GM23338 (cell line): ENCODE measurements around the gene ADAMTS4. TPM values are rescaled to one million over a fixed set of nuclear protein-coding genes. Genes with fewer than 3 reads are reported as not detected.

ENCODE experiments used
- ATAC-seq: fragments of 200-7000 bp; cut with Tn5 transposase; 3 replicates; pipeline ENCODE4 v1.9.1; 2020
- DNase-seq: peaks from one replicate; pipeline ENCODE4 v3.0.0-alpha.2; 2015; ENCODE audit warnings: low spot score
- H2AFZ ChIP-seq: fragments of 200-600 bp; sonication (generic); 2 replicates; pipeline ENCODE4 v1.8.0; 2016; ENCODE audit warnings: antibody characterized with exemption, mild to moderate bottlenecking, moderate library complexity
- H3F3A ChIP-seq: fragments of 200-600 bp; sonication (generic); replicated peaks from 2 replicates; pipeline ENCODE4 v1.8.0; 2017; ENCODE audit warnings: antibody characterized with exemption, mixed run types, low read depth
- H3K27ac ChIP-seq: fragments of 200-600 bp; sonication (generic); 2 replicates; pipeline ENCODE4 v1.6.1; 2016; ENCODE audit warnings: low read depth
- H3K27me3 ChIP-seq: fragments of 200-600 bp; sonication (generic); 2 replicates; pipeline ENCODE4 v1.8.0; 2016; ENCODE audit warnings: mild to moderate bottlenecking, mixed run types, moderate library complexity; ENCODE audit not compliant: insufficient read depth
- H3K36me3 ChIP-seq: fragments of 200-600 bp; sonication (generic); 2 replicates; pipeline ENCODE4 v1.8.0; 2016; ENCODE audit warnings: mild to moderate bottlenecking; ENCODE audit not compliant: insufficient read depth
- H3K4me1 ChIP-seq: fragments of 200-600 bp; sonication (generic); 2 replicates; pipeline ENCODE4 v1.8.0; 2016; ENCODE audit warnings: mild to moderate bottlenecking, moderate library complexity; ENCODE audit not compliant: insufficient read depth
- H3K4me2 ChIP-seq: fragments of 200-600 bp; sonication (generic); 2 replicates; pipeline ENCODE4 v1.7.1; 2017; ENCODE audit warnings: mixed run types
- H3K4me3 ChIP-seq: fragments of 200-600 bp; sonication (generic); 2 replicates; pipeline ENCODE4 v1.6.1; 2016; ENCODE audit warnings: mixed run types
- H3K79me2 ChIP-seq: fragments of 200-600 bp; sonication (generic); replicated peaks from 2 replicates; pipeline ENCODE4 v1.8.0; 2017; ENCODE audit warnings: mild to moderate bottlenecking; ENCODE audit not compliant: insufficient read depth
- H3K9me2 ChIP-seq: fragments of 200-600 bp; sonication (generic); 2 replicates; pipeline ENCODE4 v1.8.0; 2017; ENCODE audit not compliant: insufficient read depth
- H4K20me1 ChIP-seq: fragments of 200-600 bp; sonication (generic); replicated peaks from 2 replicates; pipeline ENCODE4 v1.8.0; 2017; ENCODE audit warnings: mild to moderate bottlenecking; ENCODE audit not compliant: insufficient read depth
- H3K27ac Mint-ChIP-seq: 2 replicates; pipeline ENCODE4 v1.8.0; 2020; ENCODE audit warnings: inconsistent platforms, mild to moderate bottlenecking, moderate library complexity, mixed read lengths
- H3K27me3 Mint-ChIP-seq: 3 replicates; pipeline ENCODE4 v1.8.0; 2022; ENCODE audit warnings: low read depth, mild to moderate bottlenecking, moderate library complexity, mixed read lengths, inconsistent platforms; ENCODE audit not compliant: insufficient read depth, poor library complexity
- H3K36me3 Mint-ChIP-seq: 3 replicates; pipeline ENCODE4 v1.8.0; 2021; ENCODE audit warnings: low read depth, mild to moderate bottlenecking, inconsistent platforms, moderate library complexity, mixed read lengths
- H3K4me1 Mint-ChIP-seq: 3 replicates; pipeline ENCODE4 v1.8.0; 2020; ENCODE audit warnings: mild to moderate bottlenecking, inconsistent platforms, mixed read lengths
- H3K4me3 Mint-ChIP-seq: 3 replicates; pipeline ENCODE4 v1.8.0; 2021; ENCODE audit warnings: moderate library complexity, mild to moderate bottlenecking, inconsistent platforms, mixed read lengths
- H3K9me3 Mint-ChIP-seq: 3 replicates; pipeline ENCODE4 v1.8.0; 2020; ENCODE audit warnings: moderate library complexity, mild to moderate bottlenecking, inconsistent platforms, mixed read lengths
- CREB1 ChIP-seq: fragments of 250-450 bp; sonication (Bioruptor Pico); IDR thresholded peaks from 2 replicates; pipeline ENCODE4 v1.5.0; 2020; ENCODE audit warnings: low read depth, mild to moderate bottlenecking, moderate library complexity
- EZH2 ChIP-seq: fragments of 200-600 bp; sonication (generic); IDR thresholded peaks from one replicate; pipeline ENCODE4 v1.8.0; 2017; ENCODE audit warnings: antibody characterized with exemption, mild to moderate bottlenecking, low read depth; ENCODE audit not compliant: unreplicated experiment
- EZH2phosphoT487 ChIP-seq: fragments of 200-600 bp; sonication (generic); IDR thresholded peaks from one replicate; pipeline ENCODE4 v1.8.1; 2018; ENCODE audit warnings: antibody characterized with exemption; ENCODE audit not compliant: unreplicated experiment
- JUNB ChIP-seq: IDR thresholded peaks from one replicate; pipeline ENCODE4 v1.6.1; 2016; ENCODE audit warnings: antibody characterized with exemption; ENCODE audit not compliant: unreplicated experiment
- NANOG ChIP-seq: IDR thresholded peaks from 2 replicates; pipeline ENCODE4 v1.6.1; 2016; ENCODE audit warnings: antibody characterized with exemption, borderline replicate concordance
- POLR2AphosphoS5 ChIP-seq: IDR thresholded peaks from 2 replicates; pipeline ENCODE4 v1.6.1; 2016; ENCODE audit warnings: antibody characterized with exemption, low read depth
- STAT1 ChIP-seq: IDR thresholded peaks from one replicate; pipeline ENCODE4 v1.6.1; 2016; ENCODE audit warnings: antibody characterized with exemption; ENCODE audit not compliant: unreplicated experiment
- ZNF114 ChIP-seq: fragments of 250-450 bp; sonication (Bioruptor Pico); IDR thresholded peaks from 2 replicates; pipeline ENCODE4 v1.5.0; 2020; ENCODE audit warnings: mild to moderate bottlenecking, moderate library complexity
- ZNF331 ChIP-seq: fragments of 250-450 bp; sonication (Bioruptor Pico); IDR thresholded peaks from 2 replicates; pipeline ENCODE4 v1.5.0; 2020; ENCODE audit warnings: low read depth, mild to moderate bottlenecking, moderate library complexity
- polyA plus RNA-seq: library from polyadenylated mRNA; unstranded; fragments of >200 nt; fragmentation: Nextera tagmentation; extraction: Ambion mirVana; gene quantifications from 2 replicates; pipeline ENCODE4 v1.2.1, GENCODE V29; 2016
- total RNA-seq: library from RNA; depleted of rRNA; stranded (reverse); fragments of >200 nt; shearing (Covaris generic); gene quantifications from 2 replicates; pipeline ENCODE4 v1.2.3, GENCODE V29; 2014
- TF ChIP-seq, protein P1 (sequence below): IDR thresholded peaks from 2 replicates; pipeline ENCODE4 v1.6.1; 2016; ENCODE audit warnings: antibody characterized with exemption
- TF ChIP-seq, protein P2 (sequence below), 2 experiments: fragments of 200-600 bp in 1 of 2; sonication (generic) in 1 of 2; conservative IDR thresholded peaks; 2 replicates each; pipeline versions ENCODE4 v1.5.1 to v1.6.1; 2016 to 2017; ENCODE audit warnings: antibody characterized with exemption in 2 of 2, low read depth in 2 of 2, mild to moderate bottlenecking in 2 of 2, moderate library complexity in 1 of 2
- TF ChIP-seq, protein P3 (sequence below): fragments of 250-450 bp; sonication (Bioruptor Pico); IDR thresholded peaks from 2 replicates; pipeline ENCODE4 v1.5.0; 2020; ENCODE audit warnings: mild to moderate bottlenecking, moderate library complexity
- TF ChIP-seq, protein P4 (sequence below): IDR thresholded peaks from one replicate; pipeline ENCODE4 v1.6.1; 2018; ENCODE audit warnings: antibody characterized with exemption; ENCODE audit not compliant: unreplicated experiment

The ADAMTS4 gene
- total and polyA plus RNA-seq, 2 experiments from 2014 or later, result 1.3 to 5.2 TPM

DNA sequence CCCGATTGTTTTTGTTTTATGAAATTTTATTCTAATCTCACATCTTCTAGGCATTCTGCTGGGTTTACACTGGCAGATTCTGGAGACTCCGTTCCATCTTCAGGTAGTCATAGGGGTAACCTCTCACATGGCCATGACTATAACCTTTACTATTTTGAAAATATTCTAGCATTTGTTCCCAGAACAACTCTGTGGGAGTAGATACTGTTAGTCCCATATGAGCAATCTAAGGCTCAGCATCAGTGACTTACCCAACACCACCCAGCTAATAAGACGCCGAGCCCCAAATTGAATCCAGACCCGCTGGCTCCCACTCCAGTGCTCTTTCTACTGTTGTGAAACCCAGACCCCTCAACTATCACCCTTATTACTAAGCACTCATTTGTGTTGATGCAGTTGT, 9.8 kb downstream of the ADAMTS4 start:
- DNase-seq (no peak), ATAC-seq (no peak)
- no peaks in the 10 kb centered on the region for H3K79me2 ChIP-seq
- no peak overlapping the region for H3K27ac Mint-ChIP-seq
- H3K27ac ChIP-seq, result no peak overlapping the region
- H4K20me1 ChIP-seq, result no peaks in the 10 kb centered on the region
- 0 out of 2 replicates have a peak, but pooled peaks cover 3% of the 10 kb centered on the region for H3F3A ChIP-seq
- H3K4me3 Mint-ChIP-seq, result no peak overlapping the region
- no peak overlapping the region for H3K4me3 ChIP-seq
- H3K9me3 Mint-ChIP-seq, result no peaks in the 10 kb centered on the region
- H3K36me3 ChIP-seq, result no peaks in the 10 kb centered on the region
- peaks cover 2% of the 10 kb centered on the region; the same call in 1 of the 2 replicates for H3K4me1 ChIP-seq
- H3K36me3 Mint-ChIP-seq, result peaks cover 11% of the 10 kb centered on the region; the same call in 2 of the 3 replicates
- H3K4me2 ChIP-seq, result no peak overlapping the region
- H2AFZ ChIP-seq, result no peak overlapping the region
- H3K9me2 ChIP-seq, result no peaks in the 10 kb centered on the region
- peaks cover 5% of the 10 kb centered on the region for H3K27me3 Mint-ChIP-seq
- TF ChIP-seq, protein P1, sequence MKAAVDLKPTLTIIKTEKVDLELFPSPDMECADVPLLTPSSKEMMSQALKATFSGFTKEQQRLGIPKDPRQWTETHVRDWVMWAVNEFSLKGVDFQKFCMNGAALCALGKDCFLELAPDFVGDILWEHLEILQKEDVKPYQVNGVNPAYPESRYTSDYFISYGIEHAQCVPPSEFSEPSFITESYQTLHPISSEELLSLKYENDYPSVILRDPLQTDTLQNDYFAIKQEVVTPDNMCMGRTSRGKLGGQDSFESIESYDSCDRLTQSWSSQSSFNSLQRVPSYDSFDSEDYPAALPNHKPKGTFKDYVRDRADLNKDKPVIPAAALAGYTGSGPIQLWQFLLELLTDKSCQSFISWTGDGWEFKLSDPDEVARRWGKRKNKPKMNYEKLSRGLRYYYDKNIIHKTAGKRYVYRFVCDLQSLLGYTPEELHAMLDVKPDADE, result no peak
- TF ChIP-seq EZH2phosphoT487, result no peak
- TF ChIP-seq EZH2, result no peak
- TF ChIP-seq NANOG, result no peak
- no peak for TF ChIP-seq ZNF114
- TF ChIP-seq ZNF331, result no peak
- TF ChIP-seq, protein P2, sequence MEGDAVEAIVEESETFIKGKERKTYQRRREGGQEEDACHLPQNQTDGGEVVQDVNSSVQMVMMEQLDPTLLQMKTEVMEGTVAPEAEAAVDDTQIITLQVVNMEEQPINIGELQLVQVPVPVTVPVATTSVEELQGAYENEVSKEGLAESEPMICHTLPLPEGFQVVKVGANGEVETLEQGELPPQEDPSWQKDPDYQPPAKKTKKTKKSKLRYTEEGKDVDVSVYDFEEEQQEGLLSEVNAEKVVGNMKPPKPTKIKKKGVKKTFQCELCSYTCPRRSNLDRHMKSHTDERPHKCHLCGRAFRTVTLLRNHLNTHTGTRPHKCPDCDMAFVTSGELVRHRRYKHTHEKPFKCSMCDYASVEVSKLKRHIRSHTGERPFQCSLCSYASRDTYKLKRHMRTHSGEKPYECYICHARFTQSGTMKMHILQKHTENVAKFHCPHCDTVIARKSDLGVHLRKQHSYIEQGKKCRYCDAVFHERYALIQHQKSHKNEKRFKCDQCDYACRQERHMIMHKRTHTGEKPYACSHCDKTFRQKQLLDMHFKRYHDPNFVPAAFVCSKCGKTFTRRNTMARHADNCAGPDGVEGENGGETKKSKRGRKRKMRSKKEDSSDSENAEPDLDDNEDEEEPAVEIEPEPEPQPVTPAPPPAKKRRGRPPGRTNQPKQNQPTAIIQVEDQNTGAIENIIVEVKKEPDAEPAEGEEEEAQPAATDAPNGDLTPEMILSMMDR (conservative IDR thresholded peaks at IDR 0.05; ENCODE audit: low read depth in 2 of 2), result no peak
- no peak for TF ChIP-seq CREB1 (CRISPR knock-in tag)
- no peak for TF ChIP-seq STAT1
- TF ChIP-seq POLR2AphosphoS5, result no peak
- TF ChIP-seq, protein P3, sequence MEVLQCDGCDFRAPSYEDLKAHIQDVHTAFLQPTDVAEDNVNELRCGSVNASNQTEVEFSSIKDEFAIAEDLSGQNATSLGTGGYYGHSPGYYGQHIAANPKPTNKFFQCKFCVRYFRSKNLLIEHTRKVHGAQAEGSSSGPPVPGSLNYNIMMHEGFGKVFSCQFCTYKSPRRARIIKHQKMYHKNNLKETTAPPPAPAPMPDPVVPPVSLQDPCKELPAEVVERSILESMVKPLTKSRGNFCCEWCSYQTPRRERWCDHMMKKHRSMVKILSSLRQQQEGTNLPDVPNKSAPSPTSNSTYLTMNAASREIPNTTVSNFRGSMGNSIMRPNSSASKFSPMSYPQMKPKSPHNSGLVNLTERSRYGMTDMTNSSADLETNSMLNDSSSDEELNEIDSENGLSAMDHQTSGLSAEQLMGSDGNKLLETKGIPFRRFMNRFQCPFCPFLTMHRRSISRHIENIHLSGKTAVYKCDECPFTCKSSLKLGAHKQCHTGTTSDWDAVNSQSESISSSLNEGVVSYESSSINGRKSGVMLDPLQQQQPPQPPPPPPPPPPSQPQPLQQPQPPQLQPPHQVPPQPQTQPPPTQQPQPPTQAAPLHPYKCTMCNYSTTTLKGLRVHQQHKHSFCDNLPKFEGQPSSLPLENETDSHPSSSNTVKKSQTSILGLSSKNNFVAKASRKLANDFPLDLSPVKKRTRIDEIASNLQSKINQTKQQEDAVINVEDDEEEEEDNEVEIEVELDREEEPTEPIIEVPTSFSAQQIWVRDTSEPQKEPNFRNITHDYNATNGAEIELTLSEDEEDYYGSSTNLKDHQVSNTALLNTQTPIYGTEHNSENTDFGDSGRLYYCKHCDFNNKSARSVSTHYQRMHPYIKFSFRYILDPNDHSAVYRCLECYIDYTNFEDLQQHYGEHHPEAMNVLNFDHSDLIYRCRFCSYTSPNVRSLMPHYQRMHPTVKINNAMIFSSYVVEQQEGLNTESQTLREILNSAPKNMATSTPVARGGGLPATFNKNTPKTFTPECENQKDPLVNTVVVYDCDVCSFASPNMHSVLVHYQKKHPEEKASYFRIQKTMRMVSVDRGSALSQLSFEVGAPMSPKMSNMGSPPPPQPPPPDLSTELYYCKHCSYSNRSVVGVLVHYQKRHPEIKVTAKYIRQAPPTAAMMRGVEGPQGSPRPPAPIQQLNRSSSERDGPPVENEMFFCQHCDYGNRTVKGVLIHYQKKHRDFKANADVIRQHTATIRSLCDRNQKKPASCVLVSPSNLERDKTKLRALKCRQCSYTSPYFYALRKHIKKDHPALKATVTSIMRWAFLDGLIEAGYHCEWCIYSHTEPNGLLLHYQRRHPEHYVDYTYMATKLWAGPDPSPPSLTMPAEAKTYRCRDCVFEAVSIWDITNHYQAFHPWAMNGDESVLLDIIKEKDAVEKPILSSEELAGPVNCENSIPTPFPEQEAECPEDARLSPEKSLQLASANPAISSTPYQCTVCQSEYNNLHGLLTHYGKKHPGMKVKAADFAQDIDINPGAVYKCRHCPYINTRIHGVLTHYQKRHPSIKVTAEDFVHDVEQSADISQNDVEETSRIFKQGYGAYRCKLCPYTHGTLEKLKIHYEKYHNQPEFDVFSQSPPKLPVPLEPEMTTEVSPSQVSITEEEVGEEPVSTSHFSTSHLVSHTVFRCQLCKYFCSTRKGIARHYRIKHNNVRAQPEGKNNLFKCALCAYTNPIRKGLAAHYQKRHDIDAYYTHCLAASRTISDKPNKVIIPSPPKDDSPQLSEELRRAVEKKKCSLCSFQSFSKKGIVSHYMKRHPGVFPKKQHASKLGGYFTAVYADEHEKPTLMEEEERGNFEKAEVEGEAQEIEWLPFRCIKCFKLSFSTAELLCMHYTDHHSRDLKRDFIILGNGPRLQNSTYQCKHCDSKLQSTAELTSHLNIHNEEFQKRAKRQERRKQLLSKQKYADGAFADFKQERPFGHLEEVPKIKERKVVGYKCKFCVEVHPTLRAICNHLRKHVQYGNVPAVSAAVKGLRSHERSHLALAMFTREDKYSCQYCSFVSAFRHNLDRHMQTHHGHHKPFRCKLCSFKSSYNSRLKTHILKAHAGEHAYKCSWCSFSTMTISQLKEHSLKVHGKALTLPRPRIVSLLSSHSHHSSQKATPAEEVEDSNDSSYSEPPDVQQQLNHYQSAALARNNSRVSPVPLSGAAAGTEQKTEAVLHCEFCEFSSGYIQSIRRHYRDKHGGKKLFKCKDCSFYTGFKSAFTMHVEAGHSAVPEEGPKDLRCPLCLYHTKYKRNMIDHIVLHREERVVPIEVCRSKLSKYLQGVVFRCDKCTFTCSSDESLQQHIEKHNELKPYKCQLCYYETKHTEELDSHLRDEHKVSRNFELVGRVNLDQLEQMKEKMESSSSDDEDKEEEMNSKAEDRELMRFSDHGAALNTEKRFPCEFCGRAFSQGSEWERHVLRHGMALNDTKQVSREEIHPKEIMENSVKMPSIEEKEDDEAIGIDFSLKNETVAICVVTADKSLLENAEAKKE, result no peak
- TF ChIP-seq, protein P4, sequence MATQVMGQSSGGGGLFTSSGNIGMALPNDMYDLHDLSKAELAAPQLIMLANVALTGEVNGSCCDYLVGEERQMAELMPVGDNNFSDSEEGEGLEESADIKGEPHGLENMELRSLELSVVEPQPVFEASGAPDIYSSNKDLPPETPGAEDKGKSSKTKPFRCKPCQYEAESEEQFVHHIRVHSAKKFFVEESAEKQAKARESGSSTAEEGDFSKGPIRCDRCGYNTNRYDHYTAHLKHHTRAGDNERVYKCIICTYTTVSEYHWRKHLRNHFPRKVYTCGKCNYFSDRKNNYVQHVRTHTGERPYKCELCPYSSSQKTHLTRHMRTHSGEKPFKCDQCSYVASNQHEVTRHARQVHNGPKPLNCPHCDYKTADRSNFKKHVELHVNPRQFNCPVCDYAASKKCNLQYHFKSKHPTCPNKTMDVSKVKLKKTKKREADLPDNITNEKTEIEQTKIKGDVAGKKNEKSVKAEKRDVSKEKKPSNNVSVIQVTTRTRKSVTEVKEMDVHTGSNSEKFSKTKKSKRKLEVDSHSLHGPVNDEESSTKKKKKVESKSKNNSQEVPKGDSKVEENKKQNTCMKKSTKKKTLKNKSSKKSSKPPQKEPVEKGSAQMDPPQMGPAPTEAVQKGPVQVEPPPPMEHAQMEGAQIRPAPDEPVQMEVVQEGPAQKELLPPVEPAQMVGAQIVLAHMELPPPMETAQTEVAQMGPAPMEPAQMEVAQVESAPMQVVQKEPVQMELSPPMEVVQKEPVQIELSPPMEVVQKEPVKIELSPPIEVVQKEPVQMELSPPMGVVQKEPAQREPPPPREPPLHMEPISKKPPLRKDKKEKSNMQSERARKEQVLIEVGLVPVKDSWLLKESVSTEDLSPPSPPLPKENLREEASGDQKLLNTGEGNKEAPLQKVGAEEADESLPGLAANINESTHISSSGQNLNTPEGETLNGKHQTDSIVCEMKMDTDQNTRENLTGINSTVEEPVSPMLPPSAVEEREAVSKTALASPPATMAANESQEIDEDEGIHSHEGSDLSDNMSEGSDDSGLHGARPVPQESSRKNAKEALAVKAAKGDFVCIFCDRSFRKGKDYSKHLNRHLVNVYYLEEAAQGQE, result no peak
- TF ChIP-seq JUNB, result no peak
- peaks cover 14% of the 10 kb centered on the region for H3K4me1 Mint-ChIP-seq
- no peaks in the 10 kb centered on the region for H3K27me3 ChIP-seq
